Measurements from ENCODE around the gene PLEKHH1.
"Not testable (repeated sequence)": the region's sequence is repeated elsewhere in the genome, so short reads cannot be mapped to it uniquely, and the experiment has no call there.

The PLEKHH1 gene

DNA sequence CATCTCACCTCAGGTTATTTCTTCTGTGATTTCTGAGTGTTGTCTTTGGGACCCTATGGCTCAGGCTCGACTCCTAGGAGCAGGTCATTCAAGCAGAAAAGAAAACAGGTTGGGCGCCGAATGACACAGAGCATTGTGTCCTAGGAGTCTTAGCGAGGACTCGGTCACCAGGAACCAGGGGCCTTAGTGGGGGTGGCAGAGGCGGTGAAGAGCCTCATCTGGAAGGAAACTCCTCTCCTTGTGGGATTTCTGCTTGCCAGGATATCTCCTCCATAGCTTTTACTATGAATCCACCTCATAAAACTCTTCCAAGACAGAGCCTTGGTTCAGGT lies 630 bp downstream of the PLEKHH1 start:
- DNase-seq (ENCODE audit: low read depth), result no peak

DNA sequence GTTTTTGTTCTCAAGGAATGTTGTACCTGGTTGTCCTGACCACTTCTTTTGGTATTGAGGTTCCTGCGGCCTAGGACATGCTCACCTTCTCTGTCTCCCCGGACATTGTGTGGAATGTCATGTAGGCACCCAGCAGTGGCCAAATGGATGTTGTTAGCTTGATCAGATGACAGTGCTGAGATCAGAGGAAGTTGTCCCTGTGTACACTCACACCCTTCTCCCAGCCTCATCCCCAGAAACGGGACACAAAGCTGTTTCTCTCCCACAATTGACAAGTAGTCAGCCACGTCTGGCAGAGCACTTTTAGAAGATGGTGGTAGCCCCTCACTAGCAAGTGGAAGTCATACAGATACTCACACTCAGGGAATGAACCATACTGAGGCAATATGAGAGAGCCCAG lies 3.0 kb downstream of the PLEKHH1 start:
- DNase-seq (ENCODE audit: low read depth), result no peak

DNA sequence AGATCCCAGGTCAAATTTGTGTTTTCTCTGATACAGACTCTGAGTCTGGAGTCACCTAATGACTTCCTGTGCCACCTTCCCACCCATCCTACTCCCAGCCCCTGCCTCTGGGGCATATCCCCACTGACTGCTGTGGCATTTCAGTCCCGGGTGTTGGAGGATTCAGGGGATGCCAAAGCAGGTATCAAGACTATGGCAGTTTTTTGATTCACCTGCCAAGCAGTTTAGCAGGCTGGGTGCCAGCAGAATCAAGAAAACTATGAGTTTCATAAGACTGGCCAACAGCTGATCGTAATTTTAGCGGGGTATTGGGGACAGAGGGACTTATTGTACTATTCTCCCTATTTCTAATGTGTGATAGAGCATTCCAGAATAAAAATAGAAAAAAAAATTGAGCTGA lies 4.6 kb downstream of the PLEKHH1 start:
- DNase-seq (ENCODE audit: low read depth), result no peak

DNA sequence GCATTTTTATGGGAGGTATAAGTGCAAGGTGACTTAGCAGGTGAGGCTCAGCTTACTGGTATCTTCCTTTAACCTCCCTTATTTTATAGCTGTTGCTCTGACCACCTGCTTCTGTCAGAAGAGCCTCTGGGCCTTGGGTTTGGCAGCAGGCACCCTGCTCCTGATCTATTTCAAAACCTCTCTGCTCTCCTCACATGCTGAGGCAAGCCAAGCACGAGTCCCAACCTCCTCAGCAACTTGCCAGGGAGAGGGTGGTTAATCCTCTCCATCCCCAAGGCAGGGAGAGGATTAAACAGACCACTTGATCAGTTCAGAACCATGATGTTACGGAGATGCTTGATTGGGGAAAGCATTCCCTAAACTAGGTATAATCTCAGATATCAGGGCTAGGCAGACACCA lies 5.4 kb downstream of the PLEKHH1 start:
- DNase-seq (ENCODE audit: low read depth), result no peak

DNA sequence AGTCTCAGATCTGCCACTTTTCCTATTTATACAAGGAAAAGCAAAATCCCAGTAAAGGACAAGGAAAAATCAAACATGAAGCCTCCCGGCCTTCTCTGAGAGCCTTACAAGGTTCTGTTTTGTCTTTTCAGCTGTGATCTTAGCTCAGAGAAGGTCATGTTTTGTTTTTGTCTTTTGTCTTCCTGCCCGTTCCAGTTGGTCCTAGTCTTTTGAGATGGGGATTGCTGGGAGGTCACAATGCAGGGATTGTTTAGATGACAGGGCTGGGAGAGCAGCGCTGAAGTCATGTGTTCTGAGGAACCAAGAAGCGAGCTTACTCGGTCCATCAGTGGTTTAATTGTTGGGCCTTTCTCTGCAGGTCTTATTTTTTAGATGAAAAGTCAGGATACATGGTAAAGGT lies 6.0 kb downstream of the PLEKHH1 start:
- DNase-seq (ENCODE audit: low read depth), result no peak

DNA sequence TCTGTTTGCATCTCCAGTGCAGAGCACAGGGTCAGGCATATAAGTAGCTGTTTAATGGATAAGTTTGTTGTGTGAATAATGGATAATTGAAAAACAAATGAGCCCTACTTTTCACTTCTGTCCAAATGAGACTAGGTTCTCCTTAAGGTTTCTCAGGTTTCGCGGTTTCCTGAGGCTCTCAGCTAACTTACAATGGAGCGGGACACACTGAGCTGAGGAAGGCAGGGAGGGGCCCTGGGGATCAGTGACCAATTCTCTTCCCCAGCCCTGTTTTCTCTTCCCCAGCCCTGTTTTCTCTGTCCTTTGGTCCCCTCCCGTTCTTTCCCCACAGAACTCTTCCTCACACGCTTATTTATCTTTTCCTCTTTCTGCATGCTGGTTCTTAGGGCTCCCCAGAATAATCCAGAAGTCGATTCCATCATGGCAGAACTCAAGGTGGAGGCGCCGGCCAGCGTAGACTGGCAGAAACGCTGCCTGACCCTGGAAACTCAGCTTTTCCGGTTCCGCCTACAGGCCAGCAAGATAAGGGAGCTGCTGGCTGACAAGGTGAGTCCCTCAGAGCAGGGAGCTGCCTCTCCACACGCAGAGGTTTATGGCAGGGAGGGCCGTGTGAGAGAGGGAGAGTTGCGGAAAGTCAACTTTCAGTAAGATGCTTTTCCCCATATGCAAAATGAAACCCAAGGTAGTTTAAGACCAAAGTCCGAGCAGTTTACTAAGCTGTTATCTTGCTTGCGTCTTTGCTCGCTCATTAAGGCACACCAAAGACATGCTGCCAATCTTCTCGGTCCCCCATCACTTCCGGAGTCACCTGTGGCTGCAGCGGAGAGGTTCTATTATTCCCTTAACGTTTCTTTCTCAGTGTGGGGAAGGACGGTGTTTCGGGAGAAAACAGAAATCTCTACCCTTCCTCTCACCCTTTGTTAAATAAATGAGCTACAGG lies 8.6 kb downstream of the PLEKHH1 start:
- DNase-seq (ENCODE audit: low read depth), result no peak

DNA sequence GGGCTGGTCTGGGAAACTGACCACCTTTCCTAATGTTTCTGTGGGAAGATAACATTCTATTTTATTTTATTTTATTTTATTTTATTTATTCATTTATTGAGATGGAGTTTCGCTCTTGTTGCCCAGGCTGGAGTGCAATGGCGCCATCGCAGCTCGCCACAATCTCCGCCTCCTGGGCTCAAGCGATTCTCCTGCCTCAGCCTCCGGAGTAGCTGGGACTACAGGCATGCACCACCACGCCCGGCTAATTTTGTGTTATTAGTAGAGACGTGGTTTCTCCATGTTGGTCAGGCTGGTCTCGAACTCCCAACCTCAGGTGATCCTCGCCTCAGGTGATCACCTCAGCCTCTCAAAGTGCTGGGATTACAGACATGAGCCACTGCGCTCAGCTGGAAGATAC lies 9.5 kb downstream of the PLEKHH1 start:
- DNase-seq (ENCODE audit: low read depth), result not testable (repeated sequence)

DNA sequence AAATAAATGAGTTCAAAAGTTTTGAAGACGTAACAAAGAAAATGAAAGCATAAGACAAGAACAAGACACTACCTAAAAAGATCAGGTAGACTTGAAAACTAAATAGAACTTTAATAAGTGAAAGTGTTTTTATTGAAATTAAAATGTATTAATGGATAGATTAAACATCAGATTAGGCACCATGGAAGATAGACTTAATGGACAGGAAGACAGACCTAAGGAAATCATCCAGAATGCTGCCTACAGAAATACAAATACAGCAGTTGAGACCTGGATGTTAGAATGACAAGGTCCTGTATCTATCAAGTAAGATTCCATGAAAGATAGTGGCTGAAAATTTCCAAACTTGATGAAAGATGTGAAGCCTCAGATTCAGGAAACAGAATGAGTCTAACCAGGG lies 11.5 kb downstream of the PLEKHH1 start:
- DNase-seq (ENCODE audit: low read depth), result no peak

DNA sequence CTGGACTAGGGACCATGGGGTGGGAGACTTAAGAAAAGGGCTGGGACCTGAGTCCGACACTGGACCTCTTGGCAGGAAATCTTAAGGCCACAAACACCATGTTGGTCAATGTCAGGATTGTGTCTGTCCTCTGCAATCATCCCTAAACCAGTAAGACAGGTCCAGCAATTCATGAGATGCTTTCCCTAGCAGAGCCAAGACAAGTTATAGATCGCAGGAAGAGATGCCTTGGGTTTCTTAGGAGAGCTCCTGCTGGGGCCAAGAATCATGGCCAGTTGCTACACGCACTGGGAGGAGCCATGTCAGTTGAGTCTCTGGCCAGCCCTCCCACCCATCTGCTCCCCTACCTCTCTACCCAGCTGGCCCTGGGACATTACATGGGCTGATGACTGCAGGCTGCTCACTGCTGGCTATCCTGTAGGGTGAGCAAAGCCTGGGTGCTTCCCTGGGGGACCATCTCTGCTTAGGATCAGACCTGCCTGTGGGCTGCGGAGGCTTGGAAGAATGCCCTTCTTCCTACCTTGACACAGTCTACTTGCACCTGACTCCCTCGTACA lies 14.2 kb downstream of the PLEKHH1 start:
- no peak for DNase-seq (ENCODE audit: low read depth)

DNA sequence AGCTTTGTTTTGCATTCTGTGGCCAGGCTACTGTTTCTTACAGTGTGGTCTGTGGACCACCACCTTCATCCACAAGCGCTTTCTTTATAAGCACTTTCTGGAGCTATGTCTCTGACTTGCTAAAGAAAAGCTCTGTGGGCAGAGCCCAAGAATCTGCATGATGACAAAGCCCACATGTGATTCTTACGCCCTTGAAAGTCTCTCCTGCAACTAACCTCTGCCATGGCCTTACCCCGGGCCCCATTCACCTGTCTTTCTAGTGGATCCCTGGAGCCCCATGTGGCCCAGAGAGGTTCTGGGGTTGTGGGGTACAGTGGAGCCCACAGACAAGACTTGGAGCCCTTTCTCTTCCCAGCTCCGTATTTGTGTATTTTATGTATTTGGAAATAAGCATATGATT lies 16.6 kb downstream of the PLEKHH1 start:
- no peak for DNase-seq (ENCODE audit: low read depth)

DNA sequence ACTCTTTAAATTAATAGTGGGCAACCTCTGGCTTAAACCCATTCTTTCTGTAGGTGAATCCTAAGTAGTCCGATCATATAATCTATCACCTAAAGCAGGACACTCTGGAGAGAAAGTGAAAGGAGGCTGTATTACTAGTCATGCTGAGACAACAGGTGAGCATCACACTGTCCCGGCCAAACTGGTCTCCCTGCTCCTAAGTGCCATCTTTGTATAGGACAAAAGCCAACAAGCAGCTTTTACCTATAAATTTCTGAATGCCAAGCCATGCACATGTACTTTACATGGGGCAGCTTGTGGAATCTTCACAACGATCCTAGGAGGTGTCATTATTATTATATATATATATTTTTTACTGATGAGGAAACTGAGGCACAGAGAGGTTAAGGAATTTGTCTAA lies 18.0 kb downstream of the PLEKHH1 start:
- no peak for DNase-seq (ENCODE audit: low read depth)

DNA sequence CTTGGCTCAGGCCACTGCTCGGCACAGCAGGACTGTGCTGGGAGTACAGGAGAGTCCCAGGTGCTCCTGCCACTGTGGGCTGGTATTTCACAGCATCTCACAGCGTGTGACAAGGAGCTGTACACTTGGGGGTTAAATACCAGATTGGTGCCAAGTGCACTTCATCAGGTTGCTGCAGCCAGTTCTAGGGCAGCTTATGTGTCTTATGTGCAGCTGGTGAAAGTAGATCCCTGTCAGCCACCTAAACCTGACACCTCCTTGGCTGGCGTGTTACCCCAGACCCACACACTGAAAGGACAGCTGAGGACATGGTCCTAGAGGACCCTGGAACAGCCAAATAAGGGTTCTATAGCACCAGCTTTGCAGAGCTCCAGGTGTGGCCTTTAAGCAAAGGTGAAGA lies 18.9 kb downstream of the PLEKHH1 start:
- no peak for DNase-seq (ENCODE audit: low read depth)

DNA sequence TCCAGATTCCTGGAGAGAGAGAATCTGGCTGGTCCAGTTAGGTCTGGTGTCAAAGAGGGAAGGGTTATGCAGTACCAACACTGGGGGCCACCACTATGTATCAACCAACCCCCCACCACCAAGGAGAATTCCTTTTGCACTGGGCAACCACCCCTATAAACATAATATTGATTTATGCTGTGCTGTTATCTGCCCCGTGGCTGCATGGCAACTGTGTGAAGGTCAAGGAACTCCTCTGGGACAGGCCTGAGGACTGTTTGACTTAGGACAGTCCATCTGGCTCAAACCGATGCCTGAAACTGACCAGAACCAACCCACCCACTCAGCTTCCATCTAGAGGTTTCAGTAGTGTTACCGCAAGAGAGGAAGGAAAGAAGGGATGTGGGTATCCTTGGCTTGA lies 20.5 kb downstream of the PLEKHH1 start:
- DNase-seq (ENCODE audit: low read depth), result no peak

DNA sequence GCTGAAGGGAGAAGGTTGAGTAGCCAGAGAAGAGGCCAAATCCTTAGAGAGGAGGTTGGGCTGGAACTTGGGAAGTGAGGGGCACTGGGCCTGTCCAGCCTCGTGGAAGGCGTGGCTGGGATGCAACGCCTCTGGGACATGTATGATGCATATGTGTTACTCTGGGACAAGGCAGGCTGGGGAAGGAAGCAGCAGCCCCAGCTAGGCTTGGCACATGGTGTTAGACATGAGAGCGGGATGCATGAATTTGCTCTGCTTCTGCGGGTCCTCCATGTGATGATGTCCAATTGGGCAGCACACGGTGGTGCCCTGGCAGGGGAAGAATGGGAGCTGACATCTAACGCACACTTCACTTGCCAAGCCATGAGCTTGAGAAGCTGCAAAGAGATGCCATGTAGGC lies 21.3 kb downstream of the PLEKHH1 start:
- DNase-seq (ENCODE audit: low read depth), result no peak

DNA sequence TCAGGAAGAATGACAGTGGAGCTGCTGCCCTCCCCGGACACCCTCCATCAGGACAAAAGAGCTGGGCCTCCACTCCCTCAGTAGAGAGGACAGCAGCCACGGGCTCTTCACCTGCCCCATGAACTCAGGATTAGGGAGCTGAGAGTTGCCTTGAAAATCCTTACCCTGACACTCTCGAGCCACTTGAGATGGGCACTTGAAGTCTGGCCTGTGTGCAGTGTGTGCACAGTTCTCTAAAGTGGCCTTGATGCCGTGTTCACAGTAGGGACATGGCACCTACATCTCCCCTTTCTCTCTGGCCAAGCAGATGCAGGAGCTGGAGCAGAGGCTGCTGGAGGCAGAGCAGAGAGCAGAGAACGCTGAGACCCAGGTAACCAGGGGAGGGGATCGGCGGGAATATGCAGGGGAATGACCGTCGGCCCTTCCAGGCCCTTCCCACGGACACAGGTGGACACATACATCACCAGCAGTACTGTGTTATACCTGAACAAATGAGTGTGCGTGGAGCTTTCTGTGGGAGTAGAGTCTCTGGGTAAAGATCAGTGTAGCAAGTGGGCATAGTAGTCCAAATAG lies 22.5 kb downstream of the PLEKHH1 start:
- DNase-seq (ENCODE audit: low read depth), result no peak

DNA sequence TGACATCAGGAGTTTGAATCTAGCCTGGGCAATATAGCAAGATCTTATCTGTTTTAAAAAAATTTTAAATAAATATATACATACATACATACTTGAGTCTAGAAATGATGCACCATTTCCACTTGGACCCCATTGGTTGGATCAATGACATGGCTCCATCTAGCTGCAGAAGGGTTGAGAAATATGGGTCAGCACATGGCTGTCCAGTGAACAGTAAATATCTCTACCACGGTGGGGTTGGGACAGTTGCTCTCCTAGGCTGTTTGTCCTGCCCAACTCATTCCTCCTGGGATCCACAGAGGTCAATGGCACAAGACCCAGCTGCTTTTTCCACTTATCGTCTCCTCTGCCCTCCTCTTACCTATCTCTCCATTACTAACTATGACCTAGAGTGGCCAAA lies 23.6 kb downstream of the PLEKHH1 start:
- no peak for DNase-seq (ENCODE audit: low read depth)

DNA sequence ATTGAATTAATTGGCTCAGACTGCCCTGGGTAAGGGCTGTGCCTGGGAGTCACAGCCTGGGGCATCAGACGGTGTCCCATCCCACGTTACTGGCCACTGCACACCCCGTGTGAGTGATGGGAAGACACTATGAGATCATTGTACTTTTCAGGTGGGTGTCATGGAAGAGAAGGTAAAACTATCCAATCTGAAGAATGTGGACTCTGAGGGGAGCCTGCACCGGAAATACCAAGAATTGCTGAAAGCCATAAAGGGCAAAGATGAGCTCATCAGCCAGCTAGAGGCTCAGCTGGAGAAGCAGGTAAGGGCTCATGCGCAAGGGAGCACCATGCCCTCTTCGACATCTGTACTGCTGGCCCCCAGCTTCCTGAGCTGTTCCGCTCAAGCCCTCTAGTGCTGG lies 24.0 kb downstream of the PLEKHH1 start:
- peak; percentile 37 for DNase-seq (ENCODE audit: low read depth)

DNA sequence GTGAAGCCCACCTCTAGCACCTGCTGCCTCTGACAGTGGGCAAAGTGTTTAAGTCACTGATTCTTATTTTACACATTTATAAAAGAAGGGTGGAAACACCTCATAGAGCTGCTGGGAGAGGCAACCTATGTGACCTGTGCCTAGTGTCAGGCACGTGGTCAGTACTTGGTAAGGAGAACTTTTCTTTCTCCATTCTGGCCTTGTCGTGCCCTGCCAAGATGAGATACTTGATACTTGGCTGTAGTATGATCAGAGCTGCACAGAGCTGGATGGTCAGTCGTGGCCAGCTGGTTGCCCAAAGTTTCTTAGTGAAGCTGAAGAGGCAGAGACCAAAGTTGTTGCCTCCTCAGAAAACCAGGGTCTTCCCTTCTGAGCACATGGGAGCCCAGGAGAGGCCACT lies 24.6 kb downstream of the PLEKHH1 start:
- DNase-seq (ENCODE audit: low read depth), result no peak

DNA sequence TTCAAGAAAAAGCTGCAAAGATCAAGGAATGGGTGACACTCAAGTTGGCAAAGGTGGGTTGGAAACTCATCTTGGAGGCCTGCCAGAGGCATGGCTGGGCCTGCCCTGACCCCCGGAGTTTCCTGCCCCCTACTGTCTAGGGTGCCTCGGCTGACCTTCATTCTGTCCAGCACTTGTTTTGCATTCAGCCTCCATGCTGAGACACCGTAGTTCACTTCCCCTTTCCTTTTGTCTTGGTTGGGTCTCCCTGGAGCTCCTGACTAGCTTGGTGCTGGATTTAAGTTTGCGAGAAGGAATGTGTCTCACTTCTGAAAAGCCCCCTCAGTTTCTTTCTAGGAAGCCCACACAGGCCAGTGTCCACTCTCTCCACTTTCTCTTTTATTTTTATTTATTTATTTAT lies 26.5 kb downstream of the PLEKHH1 start:
- DNase-seq (ENCODE audit: low read depth), result no peak

DNA sequence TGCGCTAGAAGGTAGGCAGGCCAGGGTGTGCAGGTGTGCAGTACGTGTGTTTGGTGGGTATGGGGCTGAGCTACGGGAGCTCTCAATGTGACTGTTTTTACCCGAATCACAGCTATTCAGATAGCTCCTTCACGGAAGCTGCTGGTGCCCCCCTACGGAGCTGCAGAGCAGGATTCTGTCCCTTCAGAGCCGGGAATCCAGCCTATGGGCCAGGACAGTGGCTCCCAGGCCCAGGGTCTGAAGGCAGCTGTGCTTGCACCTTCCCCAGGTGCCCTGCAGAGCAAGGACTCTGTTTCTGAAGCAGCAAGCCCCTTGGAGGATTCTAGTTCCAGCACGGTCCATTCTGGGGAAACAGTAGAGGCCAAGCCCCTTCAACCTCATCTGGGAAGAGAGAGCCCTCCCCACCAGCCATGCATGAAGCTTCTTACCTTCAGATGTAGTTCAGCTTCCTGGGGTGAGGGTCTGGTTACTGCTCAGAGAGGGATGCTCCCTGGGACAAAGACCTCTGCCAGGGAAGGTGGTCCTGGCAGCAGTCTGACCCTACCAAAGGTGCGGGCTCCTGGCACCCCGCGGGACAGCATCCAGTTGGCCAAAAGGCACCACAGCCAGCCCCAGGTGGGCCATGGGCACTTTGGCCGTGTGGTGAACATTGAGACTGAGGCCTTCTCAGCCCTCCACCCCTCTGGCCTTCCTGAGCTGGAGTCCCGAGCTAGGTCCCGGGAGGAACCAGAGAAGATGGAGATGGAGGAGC lies 29.1 kb downstream of the PLEKHH1 start:
- no peak for DNase-seq (ENCODE audit: low read depth)

DNA sequence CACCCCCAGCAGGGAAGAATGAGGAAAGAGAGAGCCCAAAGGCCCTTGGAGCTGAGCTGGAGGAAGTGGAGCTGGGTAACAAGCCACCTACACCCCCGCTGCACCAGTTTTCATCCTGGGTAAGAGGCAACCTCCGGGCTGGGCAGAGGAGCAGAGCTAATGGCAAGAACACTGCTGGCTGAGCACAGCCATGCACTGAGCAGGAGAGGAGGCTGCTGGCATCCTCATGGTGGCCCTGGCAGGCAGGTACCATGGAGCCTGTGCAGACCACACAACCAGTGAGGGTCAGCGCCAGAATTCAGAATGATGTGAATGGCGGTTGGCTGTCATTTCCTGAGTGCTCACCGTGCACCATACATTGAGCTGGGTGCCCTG lies 29.7 kb downstream of the PLEKHH1 start:
- no peak for DNase-seq (ENCODE audit: low read depth)

DNA sequence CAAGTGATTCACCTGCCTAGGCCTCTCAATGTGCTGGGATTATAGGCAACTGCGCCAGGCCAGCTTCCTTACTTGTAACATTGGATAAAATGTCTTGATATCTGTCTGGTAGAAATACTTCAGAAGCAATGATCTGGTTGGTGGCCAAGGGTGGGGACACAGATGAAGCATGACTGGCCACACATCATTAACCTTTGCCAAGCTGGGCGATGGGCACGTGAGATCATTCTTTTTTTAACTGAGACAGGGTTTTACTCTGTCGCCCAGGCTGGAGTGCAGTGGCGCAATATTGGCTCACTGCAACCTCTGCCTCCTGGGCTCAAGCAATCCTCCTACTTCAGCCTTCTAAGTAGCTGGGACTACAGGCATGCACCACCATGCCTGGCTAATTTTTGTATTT lies 31.1 kb downstream of the PLEKHH1 start:
- DNase-seq (ENCODE audit: low read depth), result no peak

DNA sequence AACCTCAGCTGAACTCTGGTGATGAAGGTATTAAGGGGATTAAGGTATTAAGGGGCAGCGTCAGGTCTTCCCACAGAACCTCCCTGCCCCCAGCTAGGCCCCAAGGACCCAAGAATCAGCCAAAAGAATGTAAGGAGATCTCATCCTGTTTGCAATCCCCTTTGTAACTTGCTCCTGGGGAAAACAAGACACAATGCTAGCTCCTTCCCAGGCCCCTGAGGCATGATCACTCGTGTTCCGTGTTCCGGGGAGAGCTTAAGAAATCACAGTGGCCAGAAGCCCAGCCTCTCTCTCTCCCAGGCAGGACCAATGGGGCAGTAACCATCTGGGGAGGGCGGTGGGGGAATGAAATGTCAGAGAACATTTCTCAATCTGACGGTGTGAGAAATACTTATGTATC lies 33.8 kb downstream of the PLEKHH1 start:
- DNase-seq (ENCODE audit: low read depth), result no peak
